Measurements from ENCODE around the gene RNF223. TPM values are rescaled to one million over a fixed set of nuclear protein-coding genes. Genes with fewer than 3 reads are reported as not detected.
A peak's percentile ranks its signal among the peaks of the same experiment; 100 is the strongest.

The RNF223 gene
- total and polyA plus RNA-seq, 10 donors = not detected

DNA sequence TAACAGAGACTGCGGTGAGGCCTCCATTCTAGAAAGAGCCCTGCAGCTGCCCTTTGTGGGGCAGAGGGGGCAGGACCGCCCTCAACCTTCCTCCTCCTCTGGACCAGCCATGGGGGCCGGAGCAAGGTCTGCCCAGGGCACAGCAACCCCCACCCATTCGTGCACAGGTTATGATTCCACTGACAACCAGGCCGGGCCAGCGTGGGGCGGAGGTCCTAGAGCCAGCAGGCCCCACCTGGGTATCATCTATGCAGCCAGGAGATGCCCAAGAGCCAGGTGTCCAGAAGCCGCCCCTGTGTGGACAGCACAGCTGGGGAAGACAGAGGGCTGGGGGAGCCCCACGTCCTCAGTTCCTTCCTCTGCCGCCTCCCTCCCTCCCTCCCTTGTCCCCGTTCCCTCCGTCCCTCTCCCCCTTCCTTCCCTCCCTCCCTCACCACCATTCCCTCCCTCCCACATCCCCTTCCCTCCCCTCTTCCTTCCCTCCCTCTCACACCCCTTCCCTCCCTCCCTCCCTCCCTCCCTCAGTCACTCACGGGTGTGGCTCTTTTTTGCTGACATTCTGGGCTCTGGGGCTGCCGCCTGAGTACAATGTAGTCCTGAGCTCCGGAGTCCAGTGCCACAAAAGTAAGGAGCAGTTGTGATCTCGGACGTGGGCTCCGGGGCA lies 12.3 kb downstream of the RNF223 start:
- TF ChIP-seq POLR2AphosphoS5 (IDR thresholded peaks at IDR 0.05) (no peak), POLR2A (IDR thresholded peaks at IDR 0.05) (no peak)
- TF ChIP-seq, protein P1, sequence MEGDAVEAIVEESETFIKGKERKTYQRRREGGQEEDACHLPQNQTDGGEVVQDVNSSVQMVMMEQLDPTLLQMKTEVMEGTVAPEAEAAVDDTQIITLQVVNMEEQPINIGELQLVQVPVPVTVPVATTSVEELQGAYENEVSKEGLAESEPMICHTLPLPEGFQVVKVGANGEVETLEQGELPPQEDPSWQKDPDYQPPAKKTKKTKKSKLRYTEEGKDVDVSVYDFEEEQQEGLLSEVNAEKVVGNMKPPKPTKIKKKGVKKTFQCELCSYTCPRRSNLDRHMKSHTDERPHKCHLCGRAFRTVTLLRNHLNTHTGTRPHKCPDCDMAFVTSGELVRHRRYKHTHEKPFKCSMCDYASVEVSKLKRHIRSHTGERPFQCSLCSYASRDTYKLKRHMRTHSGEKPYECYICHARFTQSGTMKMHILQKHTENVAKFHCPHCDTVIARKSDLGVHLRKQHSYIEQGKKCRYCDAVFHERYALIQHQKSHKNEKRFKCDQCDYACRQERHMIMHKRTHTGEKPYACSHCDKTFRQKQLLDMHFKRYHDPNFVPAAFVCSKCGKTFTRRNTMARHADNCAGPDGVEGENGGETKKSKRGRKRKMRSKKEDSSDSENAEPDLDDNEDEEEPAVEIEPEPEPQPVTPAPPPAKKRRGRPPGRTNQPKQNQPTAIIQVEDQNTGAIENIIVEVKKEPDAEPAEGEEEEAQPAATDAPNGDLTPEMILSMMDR (IDR thresholded peaks at IDR 0.05 in 8 of 11, conservative IDR thresholded peaks at IDR 0.05 in 3 of 11) = no peak

DNA sequence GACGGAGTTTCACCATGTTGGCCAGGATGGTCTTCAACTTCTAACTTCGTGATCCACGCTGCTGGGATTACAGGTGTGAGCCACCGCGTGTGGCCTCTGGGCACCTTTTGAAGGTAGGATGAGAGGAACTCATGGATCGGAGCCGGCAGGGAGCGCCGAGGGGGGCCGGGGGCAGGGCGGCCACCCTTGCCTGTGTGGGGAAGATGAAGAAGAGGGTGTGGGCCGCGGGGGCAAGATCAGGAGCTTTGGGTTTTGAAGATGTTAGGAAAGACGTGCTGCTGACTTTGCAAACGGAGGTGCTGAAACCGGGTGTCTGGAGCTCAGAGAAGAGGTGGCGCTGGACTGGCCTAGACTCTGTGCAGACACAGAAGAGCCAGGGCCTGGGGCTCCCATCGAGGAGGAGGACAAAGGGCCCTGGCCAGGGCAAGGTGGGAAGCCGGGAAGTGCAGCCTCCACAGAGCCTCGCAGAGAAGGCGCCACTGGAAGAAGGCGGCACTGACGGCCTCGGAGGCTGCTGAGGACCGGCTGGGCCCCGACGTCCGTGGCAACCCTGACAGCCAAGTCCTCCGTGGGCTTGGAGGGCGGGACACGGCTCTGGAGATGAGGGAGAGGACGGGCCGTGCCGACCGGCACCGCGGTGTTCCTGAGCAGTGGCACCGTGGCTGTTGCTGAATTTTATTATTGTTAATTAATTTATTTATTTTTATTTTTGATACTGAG lies 13.7 kb downstream of the RNF223 start:
- Histone ChIP-seq H3K27me3 (replicated peaks in 1 of 7) (peaks cover 0 to 85% (median 71%) of the 10 kb centered on the region in 7 donors), H3K36me3 (no peaks in the 10 kb centered on the region), H3K27ac (no peak overlapping the region), H3K4me3 (peak overlapping the region in 3 of 8 donors; percentile 56 to 87 (median 70)), H3K9me3 (no peaks in the 10 kb centered on the region), H3K4me1 (peaks cover 17 to 51% (median 35%) of the 10 kb centered on the region in 6 donors)
- no peak for DNase-seq
- 52 to 58% (median 53%) methylated on average over 38 of the region's 38 CpGs for WGBS, 5 donors
- intact Hi-C loops (cut with DNase I; ENCODE audit: low total_unique reads) = loop anchor here (5.0 kb wide), 1 partner anchor 73 kb away; no protein-coding TSS in a partner anchor
- TF ChIP-seq, protein P1 (IDR thresholded peaks at IDR 0.05 in 8 of 11, conservative IDR thresholded peaks at IDR 0.05 in 3 of 11) = no peak
- TF ChIP-seq POLR2A (IDR thresholded peaks at IDR 0.05) = no peak
- TF ChIP-seq POLR2AphosphoS5 (IDR thresholded peaks at IDR 0.05) = no peak

More for the DNA sequence above, 12.3 kb downstream of the RNF223 start:
- no peak overlapping the region for H3K27ac ChIP-seq
- no peak overlapping the region for H3K4me3 ChIP-seq
- 46 to 70% (median 55%) methylated on average over 10 to 16 of the region's 18 CpGs for WGBS, 5 donors
- no peaks in the 10 kb centered on the region for H3K36me3 ChIP-seq
- peaks cover 0 to 89% (median 71%) of the 10 kb centered on the region in 7 donors for H3K27me3 ChIP-seq (replicated peaks in 1 of 7)
- intact Hi-C loops (cut with DNase I; ENCODE audit: low total_unique reads) = loop anchor here (5.0 kb wide), 1 partner anchor 75 kb away; no protein-coding TSS in a partner anchor
- DNase-seq = no peak
- H3K9me3 ChIP-seq = no peaks in the 10 kb centered on the region
- peaks cover 17 to 51% (median 35%) of the 10 kb centered on the region in 6 donors for H3K4me1 ChIP-seq

DNA sequence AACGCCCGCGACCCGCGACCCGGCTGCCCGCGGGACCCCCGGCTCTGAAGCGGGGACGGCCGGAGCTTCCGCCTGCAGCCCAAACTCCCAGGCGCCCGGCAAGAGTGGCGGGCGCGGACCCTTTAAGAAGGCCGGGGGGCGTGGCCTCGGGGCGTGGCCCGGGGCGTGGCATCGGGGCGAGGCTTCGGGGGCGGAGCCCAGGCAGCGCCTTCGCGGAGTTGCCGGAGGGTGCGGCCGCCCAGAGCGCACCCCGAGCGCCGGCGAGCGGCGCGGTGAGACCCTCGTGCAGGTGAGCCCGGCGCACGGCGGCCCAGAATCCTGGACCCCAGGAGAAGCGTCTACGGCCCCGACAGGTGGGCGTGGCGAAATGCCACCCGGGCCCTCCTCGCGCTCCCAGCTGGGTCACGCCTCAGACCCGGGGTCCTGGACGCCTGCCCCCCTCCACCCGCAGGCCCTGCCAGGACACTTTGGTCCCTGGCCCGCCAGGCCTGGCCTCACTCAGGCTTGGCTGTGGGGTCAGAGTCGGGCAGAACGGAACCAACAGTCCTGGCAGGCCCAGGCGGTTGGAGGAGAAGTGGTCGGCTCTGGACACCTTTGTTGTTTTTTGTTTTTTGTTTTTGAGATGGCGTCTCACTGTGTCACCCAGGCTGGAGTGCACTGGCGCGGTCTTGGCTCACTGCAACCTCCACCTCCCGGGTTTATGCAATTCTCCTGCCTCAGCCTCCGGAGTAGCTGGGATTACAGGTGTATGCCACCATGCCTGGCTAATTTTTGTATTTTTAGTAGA lies 14.4 kb downstream of the RNF223 start:
- peaks cover 17 to 51% (median 35%) of the 10 kb centered on the region in 6 donors for H3K4me1 ChIP-seq
- peak; percentile 96 for DNase-seq
- H3K27ac ChIP-seq = peak overlapping the region in 1 of 8 donors; percentile 29
- H3K4me3 ChIP-seq = peak overlapping the region; percentile 43 to 87 (median 62)
- H3K27me3 ChIP-seq (replicated peaks in 1 of 7) = peaks cover 0 to 81% (median 71%) of the 10 kb centered on the region in 7 donors
- no peaks in the 10 kb centered on the region for H3K9me3 ChIP-seq
- H3K36me3 ChIP-seq = no peaks in the 10 kb centered on the region
- WGBS, 5 donors = 3 to 24% (median 4%) methylated on average over 8 to 69 of the region's 69 CpGs
- TF ChIP-seq POLR2AphosphoS5 (IDR thresholded peaks at IDR 0.05) = peak in 1 of 3 donors; percentile 28
- TF ChIP-seq, protein P1 (IDR thresholded peaks at IDR 0.05 in 8 of 11, conservative IDR thresholded peaks at IDR 0.05 in 3 of 11) = peak in 2 of 11 experiments; percentile 22 to 51
- no peak for TF ChIP-seq POLR2A (IDR thresholded peaks at IDR 0.05)
- intact Hi-C loops (cut with DNase I; ENCODE audit: low total_unique reads) = loop anchor here (5.0 kb wide), 1 partner anchor 72 kb away; no protein-coding TSS in a partner anchor

Data from spleen (tissue), 11 donors.